ENCODE measurements around the gene MARCHF4.
"Not testable (repeated sequence)": the region's sequence is repeated elsewhere in the genome, so short reads cannot be mapped to it uniquely, and the experiment has no call there.

MARCHF4 gene

DNA sequence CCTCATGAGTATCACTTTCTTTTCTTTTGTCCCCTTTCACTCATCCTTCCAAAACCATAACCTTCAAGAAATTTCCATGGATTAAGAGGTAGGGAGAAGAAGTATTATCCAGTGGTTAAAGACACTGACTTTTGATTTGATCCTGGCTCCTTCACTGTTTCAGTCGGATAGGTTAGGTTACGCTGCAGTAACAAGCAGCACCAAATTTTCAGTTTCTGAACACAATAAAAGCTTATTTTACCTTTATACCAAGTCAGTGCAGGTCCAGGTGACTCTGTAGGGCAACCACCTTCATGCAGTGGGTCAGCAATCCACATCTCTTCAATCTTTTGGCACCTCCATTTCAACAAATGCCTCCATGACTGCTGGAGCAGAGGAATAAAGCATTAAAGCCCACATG lies 15.0 kb upstream of the MARCHF4 start:
- TF ChIP-seq, protein P1, sequence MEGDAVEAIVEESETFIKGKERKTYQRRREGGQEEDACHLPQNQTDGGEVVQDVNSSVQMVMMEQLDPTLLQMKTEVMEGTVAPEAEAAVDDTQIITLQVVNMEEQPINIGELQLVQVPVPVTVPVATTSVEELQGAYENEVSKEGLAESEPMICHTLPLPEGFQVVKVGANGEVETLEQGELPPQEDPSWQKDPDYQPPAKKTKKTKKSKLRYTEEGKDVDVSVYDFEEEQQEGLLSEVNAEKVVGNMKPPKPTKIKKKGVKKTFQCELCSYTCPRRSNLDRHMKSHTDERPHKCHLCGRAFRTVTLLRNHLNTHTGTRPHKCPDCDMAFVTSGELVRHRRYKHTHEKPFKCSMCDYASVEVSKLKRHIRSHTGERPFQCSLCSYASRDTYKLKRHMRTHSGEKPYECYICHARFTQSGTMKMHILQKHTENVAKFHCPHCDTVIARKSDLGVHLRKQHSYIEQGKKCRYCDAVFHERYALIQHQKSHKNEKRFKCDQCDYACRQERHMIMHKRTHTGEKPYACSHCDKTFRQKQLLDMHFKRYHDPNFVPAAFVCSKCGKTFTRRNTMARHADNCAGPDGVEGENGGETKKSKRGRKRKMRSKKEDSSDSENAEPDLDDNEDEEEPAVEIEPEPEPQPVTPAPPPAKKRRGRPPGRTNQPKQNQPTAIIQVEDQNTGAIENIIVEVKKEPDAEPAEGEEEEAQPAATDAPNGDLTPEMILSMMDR (IDR thresholded peaks at IDR 0.05; ENCODE audit: low read depth, low read length): no peak
- H3K36me3 ChIP-seq: no peaks in the 10 kb centered on the region

DNA sequence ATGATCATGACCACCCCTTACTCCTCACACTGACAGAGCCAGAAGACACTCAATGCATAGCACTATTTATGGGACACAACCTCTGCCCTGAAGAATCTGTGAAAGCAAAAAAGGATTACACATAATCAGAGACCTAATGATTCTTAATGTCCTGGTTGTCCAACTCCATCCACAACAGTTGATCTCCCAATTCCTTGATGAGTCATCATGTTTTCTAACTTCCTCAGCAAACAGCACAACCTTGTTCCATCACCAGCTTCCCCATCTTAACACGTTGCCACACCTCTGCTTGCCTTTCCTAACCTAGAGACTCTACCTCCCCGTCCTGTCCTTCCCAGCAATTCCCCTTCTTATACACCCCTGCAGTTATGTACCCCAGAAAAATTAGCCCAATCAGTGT lies 13.2 kb upstream of the MARCHF4 start:
- Histone ChIP-seq H3K36me3 (no peaks in the 10 kb centered on the region), H3K27me3 (ENCODE audit: insufficient read depth, low read depth, severe bottlenecking) (no peaks in the 10 kb centered on the region), H3K27ac (no peak overlapping the region), H3K4me3 (ENCODE audit: low read depth, low read length) (no peak overlapping the region), H3K9me3 (ENCODE audit: severe bottlenecking) (no peaks in the 10 kb centered on the region)
- TF ChIP-seq, protein P1 (IDR thresholded peaks at IDR 0.05; ENCODE audit: low read depth, low read length): no peak
- no peak for DNase-seq

More for the DNA sequence above, 15.0 kb upstream of the MARCHF4 start:
- no peak for DNase-seq
- Histone ChIP-seq H3K27ac (no peak overlapping the region), H3K4me3 (ENCODE audit: low read depth, low read length) (no peak overlapping the region), H3K27me3 (ENCODE audit: insufficient read depth, low read depth, severe bottlenecking) (no peaks in the 10 kb centered on the region), H3K9me3 (ENCODE audit: severe bottlenecking) (no peaks in the 10 kb centered on the region)

DNA sequence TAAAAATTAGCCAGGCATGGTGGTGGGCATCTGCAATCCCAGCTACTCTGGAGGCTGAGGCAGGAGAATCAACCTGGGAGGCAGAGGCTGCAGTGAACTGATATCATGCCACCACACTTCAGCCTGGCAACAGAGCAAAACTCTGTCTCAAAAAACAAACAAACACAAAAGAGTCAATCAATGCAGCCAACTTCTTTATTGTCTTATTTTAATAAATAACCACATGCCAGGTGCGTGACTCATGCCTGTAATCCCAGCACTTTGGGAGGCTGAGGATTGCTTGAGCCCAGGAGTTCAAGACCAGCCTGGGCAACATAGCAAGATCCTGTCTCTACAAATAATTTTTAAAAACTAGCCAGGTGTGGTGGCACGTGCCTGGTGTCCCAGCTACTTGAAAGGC lies 12.1 kb upstream of the MARCHF4 start:
- H3K27ac ChIP-seq; H3K9me3 ChIP-seq (ENCODE audit: severe bottlenecking); H3K36me3 ChIP-seq; H3K27me3 ChIP-seq (ENCODE audit: insufficient read depth, low read depth, severe bottlenecking); DNase-seq; H3K4me3 ChIP-seq (ENCODE audit: low read depth, low read length): not testable (repeated sequence)

DNA sequence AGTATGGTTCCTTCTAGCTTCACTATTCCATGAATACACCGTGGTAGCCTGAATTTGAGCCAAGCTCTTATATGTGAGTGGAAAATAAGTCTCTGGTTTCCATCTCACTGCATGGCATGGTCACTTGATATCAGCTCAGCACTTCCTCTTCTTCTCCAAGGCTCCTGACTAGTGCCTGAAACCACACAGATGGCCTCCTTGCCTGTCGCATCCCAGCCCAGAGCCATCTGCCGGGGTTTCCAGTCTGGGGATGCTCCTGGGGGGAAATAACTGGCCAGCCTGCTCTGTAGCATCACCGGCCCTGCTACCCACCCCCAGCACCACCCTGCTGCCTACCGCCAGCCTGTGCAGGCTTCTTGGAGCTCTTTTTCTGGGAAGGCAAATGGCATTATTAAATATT lies 7.7 kb upstream of the MARCHF4 start:
- no peaks in the 10 kb centered on the region for H3K27me3 ChIP-seq (ENCODE audit: insufficient read depth, low read depth, severe bottlenecking)
- TF ChIP-seq, protein P1 (IDR thresholded peaks at IDR 0.05; ENCODE audit: low read depth, low read length): no peak
- no peaks in the 10 kb centered on the region for H3K36me3 ChIP-seq
- H3K9me3 ChIP-seq (ENCODE audit: severe bottlenecking): no peaks in the 10 kb centered on the region
- H3K27ac ChIP-seq: no peak overlapping the region
- DNase-seq: peak; percentile 35
- no peak overlapping the region for H3K4me3 ChIP-seq (ENCODE audit: low read depth, low read length)

DNA sequence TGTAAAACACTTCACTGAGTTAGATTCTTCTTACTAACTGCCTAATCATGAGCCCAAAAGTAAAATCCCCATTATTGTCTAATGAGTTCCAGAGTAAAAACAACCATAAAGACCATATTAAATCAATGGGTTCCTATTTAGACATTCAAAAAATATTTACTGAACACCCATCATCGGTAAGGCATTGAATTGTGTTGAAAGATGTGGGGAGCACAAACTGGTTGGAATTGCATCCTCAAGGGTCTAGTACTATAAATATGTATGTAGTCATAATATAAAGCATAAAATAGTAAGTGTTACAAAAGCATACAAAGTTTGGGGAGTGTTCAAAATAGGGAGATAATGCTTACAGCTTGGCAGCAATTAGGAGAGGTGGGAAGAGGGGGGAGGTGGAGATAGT lies 3.0 kb upstream of the MARCHF4 start:
- peaks cover 21% of the 10 kb centered on the region for H3K27me3 ChIP-seq (ENCODE audit: insufficient read depth, low read depth, severe bottlenecking)
- H3K4me3 ChIP-seq (ENCODE audit: low read depth, low read length): no peak overlapping the region
- TF ChIP-seq, protein P1 (IDR thresholded peaks at IDR 0.05; ENCODE audit: low read depth, low read length): no peak
- no peaks in the 10 kb centered on the region for H3K9me3 ChIP-seq (ENCODE audit: severe bottlenecking)
- H3K27ac ChIP-seq: no peak overlapping the region
- no peaks in the 10 kb centered on the region for H3K36me3 ChIP-seq
- DNase-seq: no peak

DNA sequence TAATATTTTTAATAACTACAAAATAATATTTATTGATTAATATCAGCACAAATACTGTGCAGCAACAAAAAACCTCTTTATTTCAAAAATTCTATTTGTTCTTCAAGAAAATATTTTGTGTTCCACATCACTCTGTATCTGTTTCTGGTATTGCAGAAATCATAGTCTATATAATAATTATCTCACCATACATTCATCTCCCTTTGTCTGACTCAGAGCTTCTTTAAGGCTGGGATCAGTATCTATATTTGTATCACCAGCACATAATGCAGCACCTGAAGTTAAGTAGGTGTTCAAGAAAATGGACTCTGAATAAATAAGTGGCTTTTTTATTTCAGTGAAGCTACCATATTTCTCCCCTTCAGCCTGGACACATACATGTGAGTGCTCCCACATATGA lies 1.6 kb upstream of the MARCHF4 start:
- H3K27me3 ChIP-seq (ENCODE audit: insufficient read depth, low read depth, severe bottlenecking): peaks cover 22% of the 10 kb centered on the region
- no peak overlapping the region for H3K27ac ChIP-seq
- TF ChIP-seq, protein P1 (IDR thresholded peaks at IDR 0.05; ENCODE audit: low read depth, low read length): no peak
- H3K36me3 ChIP-seq: no peaks in the 10 kb centered on the region
- H3K4me3 ChIP-seq (ENCODE audit: low read depth, low read length): no peak overlapping the region
- DNase-seq: no peak
- H3K9me3 ChIP-seq (ENCODE audit: severe bottlenecking): no peaks in the 10 kb centered on the region

All from WERI-Rb-1 (cell line).